K562 (cell line): ENCODE data around the gene FAM3C. TPM values are rescaled to one million over a fixed set of nuclear protein-coding genes. Genes with fewer than 3 reads are reported as not detected.

Source experiments
- ATAC-seq: fragments of 200-7000 bp; cut with Tn5 transposase; 3 replicates; pipeline ENCODE4 v1.9.1; 2020; ENCODE audit warnings: moderate library complexity
- BruUV-seq: library from RNA; stranded (reverse); fragments of 400-500 nt; replicated peaks from 2 replicates; lab custom pipeline; 2021; lab: Mats Ljungman, UMichigan
- CTCF ChIA-PET: fragments of 300-600 bp; formaldehyde crosslinking; extraction: SDS; loops from one replicate; lab custom pipeline; 2021; ENCODE audit warnings: low intra/inter-chr PET ratio; lab: Yijun Ruan, JAX
- POLR2A ChIA-PET: fragments of 300-600, 350-650 bp; sonication (Branson Sonifier 250); formaldehyde crosslinking; extraction: SDS; loops from one replicate; lab custom pipeline; 2021; ENCODE audit warnings: antibody characterized with exemption, inconsistent platforms; lab: Yijun Ruan, JAX
- DNase-seq, 4 experiments: peaks; one replicate each; pipeline versions ENCODE4 v3.0.0 to v3.0.0-alpha.2; 2011 to 2018; ENCODE audit warnings: low spot score in 3 of 4, mixed read lengths in 3 of 4; ENCODE audit errors: extremely low read depth in 1 of 4
- FAIRE-seq: peaks from 2 replicates; lab custom pipeline; 2011; peaks lifted over from hg19 to GRCh38; lab: Jason Lieb, UNC
- H2AFZ ChIP-seq: 2 replicates; pipeline ENCODE4 v1.6.0; 2011; ENCODE audit warnings: low read depth, low read length, control low read depth, inconsistent platforms
- H3K27ac ChIP-seq: fragments of 200-600 bp; 3 replicates; pipeline ENCODE4 v1.8.0; 2011; ENCODE audit warnings: low read depth, mild to moderate bottlenecking, control low read depth, inconsistent platforms, low read length, moderate library complexity, mixed read lengths; ENCODE audit errors: extremely low read depth
- H3K27me3 ChIP-seq, 2 experiments: fragments of 300-600 bp in 1 of 2; 2 replicates in 1 of 2; 3 replicates in 1 of 2; pipeline versions ENCODE4 v1.6.0 to v1.8.0; 2011; ENCODE audit warnings: inconsistent platforms in 2 of 2, low read length in 2 of 2, mild to moderate bottlenecking in 1 of 2, mixed read lengths in 1 of 2, moderate library complexity in 1 of 2; ENCODE audit not compliant: control insufficient read depth in 2 of 2, insufficient read depth in 2 of 2
- H3K36me3 ChIP-seq: fragments of 300-600 bp; 3 replicates; pipeline ENCODE4 v1.8.0; 2011; ENCODE audit warnings: mild to moderate bottlenecking, low read length, inconsistent platforms; ENCODE audit not compliant: control insufficient read depth, insufficient read depth
- H3K4me1 ChIP-seq, 2 experiments: fragments of 200-600 bp in 1 of 2; replicated peaks in 1 of 2; 2 replicates in 1 of 2; 3 replicates in 1 of 2; pipeline versions ENCODE4 v1.5.1 to v1.8.0; 2011; ENCODE audit warnings: inconsistent platforms in 2 of 2, low read length in 2 of 2, mild to moderate bottlenecking in 1 of 2, mixed read lengths in 1 of 2, moderate library complexity in 1 of 2; ENCODE audit not compliant: control insufficient read depth in 2 of 2, insufficient read depth in 2 of 2
- H3K4me2 ChIP-seq: 2 replicates; pipeline ENCODE4 v1.6.1; 2011; ENCODE audit warnings: low read length, control low read depth, inconsistent platforms, mixed read lengths; ENCODE audit not compliant: insufficient read depth
- H3K4me3 ChIP-seq: fragments of 200-600 bp; sonication (generic), shearing (Covaris generic); 2 replicates; pipeline ENCODE4 v1.5.1; 2016; ENCODE audit warnings: control low read depth, inconsistent platforms
- H3K79me2 ChIP-seq: fragments of 200-600 bp; 3 replicates; pipeline ENCODE4 v1.8.0; 2011; ENCODE audit warnings: low read length, inconsistent platforms; ENCODE audit not compliant: control insufficient read depth, insufficient read depth
- H3K9ac ChIP-seq, 2 experiments: 2 replicates each; pipeline versions ENCODE4 v1.6.0 to v1.6.1; 2011; ENCODE audit warnings: low read depth in 2 of 2, low read length in 2 of 2, control low read depth in 1 of 2, inconsistent platforms in 1 of 2, mild to moderate bottlenecking in 1 of 2, mixed read lengths in 1 of 2; ENCODE audit not compliant: insufficient read depth in 1 of 2
- H3K9me1 ChIP-seq: one replicate; pipeline ENCODE4 v1.6.0; 2011; ENCODE audit warnings: inconsistent platforms, mild to moderate bottlenecking, low read length, moderate library complexity; ENCODE audit not compliant: control insufficient read depth, insufficient read depth
- H3K9me3 ChIP-seq: replicated peaks from 2 replicates; pipeline ENCODE4 v1.5.1; 2011; ENCODE audit warnings: low read depth, low read length, inconsistent platforms; ENCODE audit not compliant: control insufficient read depth, insufficient read depth
- H4K20me1 ChIP-seq: replicated peaks from 2 replicates; pipeline ENCODE4 v1.6.1; 2011; ENCODE audit warnings: low read length, inconsistent platforms, mixed read lengths; ENCODE audit not compliant: control insufficient read depth, insufficient read depth
- ATF4 ChIP-seq: fragments of 450-650 bp; formaldehyde crosslinking; IDR thresholded peaks from 2 replicates; pipeline ENCODE4 v1.4.0; 2022; ENCODE audit warnings: mild to moderate bottlenecking, moderate library complexity
- BCOR ChIP-seq: fragments of 450-650 bp; IDR thresholded peaks from 2 replicates; pipeline ENCODE4 v1.6.1; 2016
- DDX20 ChIP-seq: fragments of 450-650 bp; IDR thresholded peaks from 2 replicates; pipeline ENCODE4 v1.6.1; 2016; ENCODE audit warnings: missing genetic modification characterization, low read depth, mild to moderate bottlenecking, missing compliant biosample characterization, moderate library complexity
- FIP1L1 ChIP-seq: fragments of 200-400 bp; formaldehyde crosslinking; IDR thresholded peaks from 2 replicates; pipeline ENCODE4 v1.6.1; 2018; ENCODE audit warnings: mild to moderate bottlenecking, low read depth, low read length; ENCODE audit not compliant: poor library complexity, severe bottlenecking
- FOS ChIP-seq: IDR thresholded peaks from 3 replicates; pipeline ENCODE4 v1.6.1; 2011; ENCODE audit not compliant: insufficient read length; ENCODE audit errors: extremely low read depth
- FOXA3 ChIP-seq, 2 experiments: fragments of 450-650 bp in 1 of 2; sonication (generic) in 1 of 2; formaldehyde crosslinking; IDR thresholded peaks in 1 of 2; conservative IDR thresholded peaks in 1 of 2; 2 replicates each; pipeline versions ENCODE4 v1.4.0 to v1.8.0; 2020 to 2022; ENCODE audit warnings: mild to moderate bottlenecking in 2 of 2, missing genetic modification reagents in 1 of 2
- GABPB1 ChIP-seq: sonication (generic); formaldehyde crosslinking; IDR thresholded peaks from 2 replicates; pipeline ENCODE4 v1.8.0; 2022; ENCODE audit warnings: mild to moderate bottlenecking, missing genetic modification reagents
- HIVEP1 ChIP-seq: fragments of 250-450 bp; sonication (Bioruptor Pico); IDR thresholded peaks from 2 replicates; pipeline ENCODE4 v1.4.0; 2020; ENCODE audit warnings: mild to moderate bottlenecking
- KLF10 ChIP-seq: fragments of 250-450 bp; sonication (Bioruptor Pico); IDR thresholded peaks from 2 replicates; pipeline ENCODE4 v1.6.1; 2021; ENCODE audit warnings: matching md5 sums
- KLF16 ChIP-seq: IDR thresholded peaks from 2 replicates; pipeline ENCODE4 v1.6.1; 2016; ENCODE audit warnings: antibody characterized with exemption
- MCM7 ChIP-seq, 2 experiments: fragments of 450-650 bp; IDR thresholded peaks; 2 replicates each; pipeline ENCODE4 v1.6.1; 2016 to 2018
- POLR2AphosphoS2 ChIP-seq: IDR thresholded peaks from 2 replicates; pipeline ENCODE4 v1.6.1; 2012; ENCODE audit warnings: low read length, improper control_type of control experiment
- RUNX1 ChIP-seq: sonication (generic); IDR thresholded peaks from 2 replicates; pipeline ENCODE4 v1.6.1; 2016; ENCODE audit warnings: antibody characterized with exemption, low read depth
- TAF1 ChIP-seq: IDR thresholded peaks from 2 replicates; pipeline ENCODE4 v1.6.1; 2011; ENCODE audit warnings: mild to moderate bottlenecking, low read length, moderate library complexity; ENCODE audit not compliant: insufficient read depth, control insufficient read depth, severe bottlenecking; ENCODE audit errors: extremely low read depth
- TARDBP ChIP-seq: fragments of 450-650 bp; IDR thresholded peaks from 2 replicates; pipeline ENCODE4 v1.6.1; 2016
- TEAD4 ChIP-seq, 2 experiments: sonication (generic) in 1 of 2; formaldehyde crosslinking in 1 of 2; IDR thresholded peaks; 2 replicates each; pipeline versions ENCODE4 v1.6.1 to v1.8.0; 2012 to 2022; ENCODE audit warnings: borderline replicate concordance in 1 of 2, inconsistent platforms in 1 of 2, low read length in 1 of 2, mild to moderate bottlenecking in 1 of 2, missing genetic modification reagents in 1 of 2
- THRAP3 ChIP-seq: fragments of 450-650 bp; IDR thresholded peaks from 2 replicates; pipeline ENCODE4 v1.6.1; 2016; ENCODE audit warnings: mild to moderate bottlenecking, inconsistent platforms, borderline replicate concordance
- ZC3H11A ChIP-seq: IDR thresholded peaks from 2 replicates; pipeline ENCODE4 v1.6.1; 2012; ENCODE audit warnings: low read depth, low read length, improper control_type of control experiment
- WGBS: fragments of 100-300 bp; shearing (Covaris generic); methylation state at CpG from one replicate; pipeline ENCODE4 v1.1.6; 2016; ENCODE audit warnings: low coverage, mixed read lengths; ENCODE audit not compliant: insufficient coverage; ENCODE audit errors: missing lambda C conversion rate; 5-methylcytosine and 5-hydroxymethylcytosine counted together
- in situ Hi-C: fragments of 300-500 bp; cut with MboI; formaldehyde crosslinking; loops from 4 replicates; pipeline ENCODE4 v1.15.0; 2018; ENCODE audit warnings: inconsistent platforms, mixed read lengths
- intact Hi-C: fragments of 100-400 bp; cut with micrococcal nuclease; formaldehyde crosslinking; loops from 2 replicates; pipeline ENCODE4 v1.14.2; 2022
- polyA plus RNA-seq, 8 experiments: library from polyadenylated mRNA; depleted of rRNA in 4 of 8; stranded (reverse) in 5 of 8; unstranded in 3 of 8; fragments of >200 nt; fragmentation: Nextera tagmentation in 2 of 8; fragmentation: Illumina TruSeq in 1 of 8; extraction: Ambion mirVana in 2 of 8; extraction: Trizol in 1 of 8; gene quantifications; 2 replicates each; pipeline versions ENCODE4 v1.2.1 to v1.2.3, GENCODE V29; 2011 to 2014; ENCODE audit warnings: inconsistent platforms in 1 of 8, missing spikeins in 1 of 8
- total RNA-seq, 7 experiments: library from RNA; depleted of rRNA in 6 of 7; stranded (reverse); fragments of >200 nt in 6 of 7; fragmentation: Illumina TruSeq in 2 of 7; extraction: Trizol in 2 of 7; gene quantifications; 2 replicates each; pipeline versions ENCODE4 v1.2.1 to v1.2.3, GENCODE V29; 2011 to 2021; ENCODE audit warnings: low replicate concordance in 1 of 7

Gene FAM3C
- total and polyA plus RNA-seq, 9 of the 15 experiments (the other 6 are each of a cell fraction or from before 2014, with no cell fraction given) = 10.6 to 42.6 (median 30.0) TPM

GRCh38 chr7:121376979-121377378 is 19.1 kb downstream of the FAM3C start:
- in situ Hi-C loops = no loop called here
- POLR2A ChIA-PET = no interaction called here
- Histone ChIP-seq H3K9me3 (no peaks in the 10 kb centered on the region), H3K27ac (no peak overlapping the region), H3K79me2 (no peaks in the 10 kb centered on the region), H2AFZ (no peak overlapping the region), H3K4me1 (no peaks in the 10 kb centered on the region), H3K4me2 (no peak overlapping the region), H3K4me3 (no peak overlapping the region), H3K9ac (no peak overlapping the region), H3K36me3 (peaks cover 69% of the 10 kb centered on the region), H4K20me1 (no peaks in the 10 kb centered on the region), H3K27me3 (no peaks in the 10 kb centered on the region), H3K9me1 (no peaks in the 10 kb centered on the region)
- ATAC-seq (no peak), FAIRE-seq (no peak), DNase-seq (no peak)
- TF ChIP-seq FOXA3 (CRISPR knock-in tag; conservative IDR thresholded peaks at IDR 0.05 in 1 of 2, IDR thresholded peaks at IDR 0.05 in 1 of 2) (no peak), POLR2AphosphoS2 (no peak), THRAP3 (no peak), ATF4 (CRISPR knock-in tag) (no peak), DDX20 (tag) (no peak), FIP1L1 (no peak), HIVEP1 (CRISPR knock-in tag) (no peak), MCM7 (IDR thresholded peaks at IDR 0.05) (no peak), TARDBP (no peak), KLF16 (no peak), GABPB1 (CRISPR knock-in tag) (no peak), TEAD4 (IDR thresholded peaks at IDR 0.05; ENCODE audit: low read length) (no peak), TEAD4 (CRISPR knock-in tag; IDR thresholded peaks at IDR 0.05; ENCODE audit: borderline replicate concordance) (no peak), KLF10 (CRISPR knock-in tag) (no peak), FOS (no peak), TAF1 (no peak), BCOR (no peak), ZC3H11A (no peak), RUNX1 (no peak)
- BruUV-seq = no TSS peak
- intact Hi-C loops = no loop called here
- WGBS = 74% methylated on average over 2 of the region's 2 CpGs
- CTCF ChIA-PET = interaction anchor here (0.7 kb wide), 1 partner anchor 60 kb away, joined by 3 read pairs; no protein-coding TSS in a partner anchor
